GM19238 (cell line): ENCODE results near the gene DUSP6.
"Not testable (repeated sequence)": the region's sequence is repeated elsewhere in the genome, so short reads cannot be mapped to it uniquely, and the experiment has no call there.

ENCODE experiments used
- DNase-seq: peaks from one replicate; pipeline ENCODE4 v3.0.0; 2011; ENCODE audit warnings: low spot score; ENCODE audit not compliant: insufficient read length

DUSP6 gene

DNA sequence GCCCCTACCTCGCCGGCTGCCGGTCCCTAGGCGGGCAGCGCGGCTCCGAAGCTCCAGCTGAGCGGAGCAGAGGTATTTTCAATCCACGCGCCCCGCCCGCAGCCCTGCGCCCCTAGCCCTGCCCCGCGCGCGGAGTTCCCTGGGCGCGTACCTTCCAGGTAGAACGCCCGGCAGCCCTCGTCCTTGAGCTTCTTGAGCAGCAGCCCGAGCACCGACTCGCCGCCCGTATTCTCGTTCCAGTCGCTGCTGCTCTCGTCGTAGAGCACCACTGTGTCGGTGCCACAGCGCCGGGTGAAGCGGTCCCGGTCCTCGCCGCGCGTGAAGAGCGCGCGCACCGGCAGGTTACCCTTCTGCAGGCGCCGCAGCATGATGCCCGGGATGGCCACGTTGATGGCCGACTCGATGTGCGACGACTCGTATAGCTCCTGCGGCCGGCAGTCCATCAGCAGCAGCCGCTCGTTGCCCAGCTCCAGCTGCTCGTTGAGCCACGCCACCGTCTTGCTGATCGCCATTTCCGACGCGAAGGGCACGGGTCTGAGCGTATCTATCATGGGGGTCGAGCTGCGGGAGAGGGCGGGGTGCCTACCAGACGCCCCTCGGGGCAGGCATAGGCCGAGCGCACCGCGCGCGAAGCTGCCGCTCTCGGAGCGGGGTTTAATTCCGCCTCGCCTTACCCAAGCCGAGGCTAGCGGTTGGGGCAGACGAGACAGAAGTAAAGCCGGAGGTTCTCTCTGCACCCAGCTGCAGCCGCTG is 636 bp downstream of the DUSP6 start:
- DNase-seq = no peak

- DNase-seq = no peak
Observed at GRCh38 chr12:89350630-89351488, 1.4 kb downstream of the DUSP6 start.

DNA sequence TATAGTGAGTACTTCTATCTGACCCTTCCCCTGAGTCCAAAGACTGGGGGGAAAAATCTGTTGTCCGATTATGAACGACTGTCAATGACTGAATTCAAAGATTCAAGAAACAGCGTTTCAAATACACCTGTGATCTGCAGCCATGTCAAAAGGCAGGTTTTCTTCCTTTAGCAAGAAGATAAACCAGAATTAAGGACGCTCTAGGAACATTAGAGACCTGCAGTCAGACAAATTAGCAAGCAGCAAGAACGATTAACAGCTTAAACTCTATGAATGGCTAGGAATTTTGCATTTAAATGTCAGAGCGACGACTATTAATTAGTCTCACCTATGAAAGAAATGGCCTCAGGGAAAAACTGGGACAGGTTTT is 2.1 kb downstream of the DUSP6 start:
- DNase-seq = no peak

- DNase-seq = no peak
Observed at GRCh38 chr12:89349814-89350213, 2.5 kb downstream of the DUSP6 start.

DNA sequence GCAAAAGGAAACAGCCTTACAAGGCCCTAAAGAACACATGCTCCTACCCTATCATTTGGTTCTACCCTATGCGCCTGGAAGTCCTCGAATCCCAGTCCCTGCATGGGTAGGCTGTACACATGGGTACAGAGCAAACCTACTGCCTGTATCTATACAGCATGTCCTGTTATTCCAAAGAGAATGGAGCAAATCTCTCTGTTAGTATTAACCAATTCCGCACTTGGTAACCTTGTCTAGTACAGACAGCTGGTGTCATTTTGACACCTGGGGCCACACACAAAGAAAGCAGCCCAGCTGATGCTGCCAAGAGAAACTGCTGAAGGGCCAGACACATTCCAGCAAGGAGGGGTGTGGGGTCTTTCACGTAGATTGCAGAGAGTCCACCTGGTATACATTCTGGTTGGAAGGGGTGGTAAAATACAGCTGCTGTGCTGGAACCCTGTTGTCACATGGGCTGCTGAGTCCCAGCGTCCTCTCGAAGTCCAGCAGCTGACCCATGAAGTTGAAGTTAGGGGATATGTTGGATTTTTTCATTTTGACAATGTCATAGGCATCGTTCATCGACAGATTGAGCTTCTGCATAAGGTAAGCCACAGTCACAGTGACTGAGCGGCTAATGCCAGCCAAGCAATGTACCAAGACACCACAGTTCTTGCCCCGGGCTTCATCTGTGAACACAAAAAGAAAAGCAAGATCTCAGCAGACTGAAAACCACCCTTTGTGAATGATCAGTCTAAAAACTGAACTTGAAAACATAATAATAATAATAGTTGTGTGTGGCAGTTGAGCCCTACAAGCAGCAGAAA is 3.2 kb downstream of the DUSP6 start:
- DNase-seq = no peak

DNA sequence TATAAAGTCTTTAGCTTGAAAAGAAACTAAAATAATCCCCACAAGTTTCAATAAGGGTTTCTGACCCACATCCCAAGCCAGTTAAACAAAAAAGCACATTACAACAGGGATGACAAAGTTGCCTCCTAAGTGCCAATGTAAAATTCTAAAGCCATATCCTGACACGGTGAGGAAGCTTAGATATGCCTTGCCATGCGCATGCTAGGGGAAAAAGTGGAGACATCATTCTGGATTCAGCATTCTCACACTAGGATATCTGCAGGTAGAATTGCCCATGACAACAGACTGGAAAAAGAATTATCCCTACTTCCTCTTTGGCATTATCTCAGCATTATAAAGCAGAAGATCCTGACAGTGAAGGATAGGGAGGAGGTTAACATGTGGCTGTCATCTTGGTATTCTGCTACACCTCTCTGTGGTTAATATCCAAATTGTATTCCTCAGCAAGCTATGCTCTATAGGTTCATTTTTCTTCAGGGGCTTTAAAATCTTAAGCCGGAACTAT is 4.9 kb downstream of the DUSP6 start:
- no peak for DNase-seq

- DNase-seq = no peak
Observed at GRCh38 chr12:89346741-89347324, 5.5 kb downstream of the DUSP6 start.

GRCh38 chr12:89345830-89346740 is 6.2 kb downstream of the DUSP6 start:
- peak; percentile 44 for DNase-seq

DNA sequence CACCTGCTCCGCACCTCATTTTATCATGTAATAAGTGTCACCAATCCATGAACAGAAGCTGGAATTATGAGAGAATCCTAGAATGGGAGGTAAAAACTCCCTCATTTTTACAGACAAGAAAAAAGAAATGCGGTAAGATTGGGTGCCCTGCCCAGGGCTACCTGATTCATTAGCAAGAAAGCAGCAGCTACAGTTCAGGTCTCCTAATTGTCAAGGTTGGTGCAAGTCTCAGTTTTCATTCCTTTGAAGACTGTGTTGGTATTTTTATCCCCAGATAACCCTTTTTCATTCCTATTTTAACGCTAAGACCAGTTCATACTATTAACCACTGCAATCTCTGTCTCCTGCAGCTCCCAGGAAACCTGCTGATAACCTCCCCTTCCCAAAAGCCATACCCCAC is 6.9 kb downstream of the DUSP6 start:
- DNase-seq = no peak

GRCh38 chr12:89344862-89345202 is 7.5 kb downstream of the DUSP6 start:
- no peak for DNase-seq

GRCh38 chr12:89344043-89344861 is 8.0 kb downstream of the DUSP6 start:
- no peak for DNase-seq

- no peak for DNase-seq
Observed at GRCh38 chr12:89343127-89343526, 9.2 kb downstream of the DUSP6 start.

- DNase-seq = no peak
Observed at GRCh38 chr12:89340861-89341260, 11.4 kb downstream of the DUSP6 start.

DNA sequence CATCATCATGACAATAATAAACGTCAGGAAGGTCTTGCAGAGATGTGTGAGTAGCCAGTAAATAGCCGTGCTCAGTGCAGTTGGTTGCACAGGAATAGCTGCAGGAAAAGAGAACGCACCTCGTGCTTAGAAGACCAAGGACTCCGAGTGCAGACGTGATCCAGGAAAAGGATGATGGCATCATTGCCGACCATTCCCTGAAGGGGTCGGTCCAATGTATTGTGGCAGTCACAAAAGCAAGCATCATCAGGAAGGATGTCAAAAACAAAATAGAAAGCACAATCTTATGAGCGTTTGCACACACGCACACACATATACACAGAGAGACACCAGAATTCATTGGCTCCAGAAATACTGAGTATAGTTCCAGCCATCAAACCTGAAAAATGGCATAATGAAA is 12.8 kb downstream of the DUSP6 start:
- no peak for DNase-seq

GRCh38 chr12:89337136-89337535 is 15.2 kb downstream of the DUSP6 start:
- DNase-seq = not testable (repeated sequence)

DNA sequence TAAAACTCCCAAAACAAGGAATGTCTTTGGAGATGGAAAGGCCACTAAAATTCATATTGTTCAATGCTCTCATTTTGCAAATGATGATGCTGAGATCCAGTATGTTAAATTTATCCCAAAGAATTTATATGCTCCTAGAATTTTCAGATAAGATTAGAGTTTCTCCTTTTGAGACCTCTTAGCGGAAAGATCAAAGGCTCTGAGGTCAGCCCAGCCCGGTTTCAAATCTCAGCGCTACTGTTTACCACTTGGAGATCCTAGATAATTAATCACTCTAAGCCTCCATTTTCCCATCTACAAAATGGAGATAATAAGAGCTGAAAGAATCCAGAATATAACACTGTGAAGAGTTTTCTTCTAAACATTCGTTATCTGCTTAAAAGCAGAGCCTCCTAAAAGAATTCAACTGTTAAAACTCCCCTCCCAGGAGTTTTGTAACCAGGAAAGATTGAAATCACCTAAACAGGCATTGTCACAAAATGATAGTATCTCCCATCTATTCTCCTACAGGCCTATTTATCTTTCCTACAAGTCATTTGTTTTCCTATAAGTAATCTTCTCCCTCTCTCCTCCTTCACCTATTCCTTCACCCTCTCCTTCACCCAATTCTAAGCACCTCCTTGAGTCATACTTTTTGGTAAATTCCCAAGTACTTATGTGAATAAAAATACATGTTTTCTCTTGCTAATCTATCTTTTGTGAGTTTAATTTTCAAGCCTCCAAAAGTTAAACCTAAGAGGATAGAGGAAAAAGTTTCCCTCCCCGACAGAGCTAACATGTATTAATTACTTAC is 16.7 kb downstream of the DUSP6 start:
- DNase-seq = no peak

DNA sequence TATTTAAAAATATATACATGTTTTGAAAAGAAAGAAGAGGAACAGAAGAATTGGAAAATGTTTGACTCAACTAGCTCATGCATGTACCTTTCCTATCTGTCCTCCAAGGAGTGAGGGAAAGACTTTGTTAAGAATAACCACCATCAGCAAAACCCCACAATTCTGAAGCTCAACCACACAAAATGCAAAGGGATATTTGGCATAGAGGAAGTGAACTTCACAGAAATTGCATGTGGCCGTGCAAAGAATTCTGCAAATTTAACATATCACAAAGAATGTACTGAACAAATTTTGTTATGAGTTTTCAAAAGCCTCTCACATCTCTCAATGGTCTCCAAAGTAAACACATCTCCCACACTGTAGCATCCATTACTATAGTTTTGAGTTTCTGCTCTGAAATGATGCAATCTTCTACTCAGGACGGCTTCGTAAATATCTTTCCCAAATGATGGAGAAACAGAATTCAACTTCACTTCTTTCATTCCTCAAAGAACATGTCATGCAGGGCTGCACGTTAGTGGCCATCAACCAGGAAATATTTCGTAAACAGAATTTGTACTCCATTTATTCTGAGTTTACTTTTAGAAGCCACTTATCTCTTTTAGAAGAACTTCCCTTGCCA is 17.6 kb downstream of the DUSP6 start:
- DNase-seq = no peak

- DNase-seq = no peak
Observed at GRCh38 chr12:89333564-89334252, 18.6 kb downstream of the DUSP6 start.
